ENCODE results near the gene PRR5L.

DNA sequence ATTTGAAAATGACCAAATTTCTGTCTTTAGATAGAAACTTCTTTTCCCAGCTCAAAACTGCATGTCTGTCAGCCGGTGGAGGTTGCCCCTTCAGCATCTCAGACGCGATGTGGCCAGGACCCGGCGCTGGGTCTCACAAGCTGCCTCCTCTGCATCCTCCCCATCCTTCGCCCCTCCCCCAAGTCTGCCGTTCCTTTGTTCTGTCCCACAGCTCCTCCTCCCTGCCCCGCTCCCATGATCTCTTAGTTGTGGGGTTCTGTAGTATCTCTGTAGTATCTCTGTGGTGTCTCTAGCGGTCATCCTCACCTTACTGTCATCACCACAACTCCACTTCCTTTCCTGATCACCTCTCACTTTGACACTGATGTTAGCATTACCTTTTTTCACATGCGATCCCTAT is 164.1 kb downstream of the PRR5L start:
- TF ChIP-seq POLR2AphosphoS5 (IDR thresholded peaks at IDR 0.05; ENCODE audit: low read depth) (no peak), EZH2phosphoT487 (IDR thresholded peaks at IDR 0.05; ENCODE audit: unreplicated experiment) (no peak), ZNF114 (CRISPR knock-in tag; IDR thresholded peaks at IDR 0.05) (no peak), EZH2 (IDR thresholded peaks at IDR 0.05; ENCODE audit: low read depth, unreplicated experiment) (no peak), JUNB (IDR thresholded peaks at IDR 0.05; ENCODE audit: unreplicated experiment) (no peak), ZNF331 (CRISPR knock-in tag; IDR thresholded peaks at IDR 0.05; ENCODE audit: low read depth) (no peak), CREB1 (CRISPR knock-in tag; IDR thresholded peaks at IDR 0.05; ENCODE audit: low read depth) (no peak)
- TF ChIP-seq, protein P1, sequence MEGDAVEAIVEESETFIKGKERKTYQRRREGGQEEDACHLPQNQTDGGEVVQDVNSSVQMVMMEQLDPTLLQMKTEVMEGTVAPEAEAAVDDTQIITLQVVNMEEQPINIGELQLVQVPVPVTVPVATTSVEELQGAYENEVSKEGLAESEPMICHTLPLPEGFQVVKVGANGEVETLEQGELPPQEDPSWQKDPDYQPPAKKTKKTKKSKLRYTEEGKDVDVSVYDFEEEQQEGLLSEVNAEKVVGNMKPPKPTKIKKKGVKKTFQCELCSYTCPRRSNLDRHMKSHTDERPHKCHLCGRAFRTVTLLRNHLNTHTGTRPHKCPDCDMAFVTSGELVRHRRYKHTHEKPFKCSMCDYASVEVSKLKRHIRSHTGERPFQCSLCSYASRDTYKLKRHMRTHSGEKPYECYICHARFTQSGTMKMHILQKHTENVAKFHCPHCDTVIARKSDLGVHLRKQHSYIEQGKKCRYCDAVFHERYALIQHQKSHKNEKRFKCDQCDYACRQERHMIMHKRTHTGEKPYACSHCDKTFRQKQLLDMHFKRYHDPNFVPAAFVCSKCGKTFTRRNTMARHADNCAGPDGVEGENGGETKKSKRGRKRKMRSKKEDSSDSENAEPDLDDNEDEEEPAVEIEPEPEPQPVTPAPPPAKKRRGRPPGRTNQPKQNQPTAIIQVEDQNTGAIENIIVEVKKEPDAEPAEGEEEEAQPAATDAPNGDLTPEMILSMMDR (conservative IDR thresholded peaks at IDR 0.05; ENCODE audit: low read depth in 2 of 2) = no peak
- TF ChIP-seq, protein P2, sequence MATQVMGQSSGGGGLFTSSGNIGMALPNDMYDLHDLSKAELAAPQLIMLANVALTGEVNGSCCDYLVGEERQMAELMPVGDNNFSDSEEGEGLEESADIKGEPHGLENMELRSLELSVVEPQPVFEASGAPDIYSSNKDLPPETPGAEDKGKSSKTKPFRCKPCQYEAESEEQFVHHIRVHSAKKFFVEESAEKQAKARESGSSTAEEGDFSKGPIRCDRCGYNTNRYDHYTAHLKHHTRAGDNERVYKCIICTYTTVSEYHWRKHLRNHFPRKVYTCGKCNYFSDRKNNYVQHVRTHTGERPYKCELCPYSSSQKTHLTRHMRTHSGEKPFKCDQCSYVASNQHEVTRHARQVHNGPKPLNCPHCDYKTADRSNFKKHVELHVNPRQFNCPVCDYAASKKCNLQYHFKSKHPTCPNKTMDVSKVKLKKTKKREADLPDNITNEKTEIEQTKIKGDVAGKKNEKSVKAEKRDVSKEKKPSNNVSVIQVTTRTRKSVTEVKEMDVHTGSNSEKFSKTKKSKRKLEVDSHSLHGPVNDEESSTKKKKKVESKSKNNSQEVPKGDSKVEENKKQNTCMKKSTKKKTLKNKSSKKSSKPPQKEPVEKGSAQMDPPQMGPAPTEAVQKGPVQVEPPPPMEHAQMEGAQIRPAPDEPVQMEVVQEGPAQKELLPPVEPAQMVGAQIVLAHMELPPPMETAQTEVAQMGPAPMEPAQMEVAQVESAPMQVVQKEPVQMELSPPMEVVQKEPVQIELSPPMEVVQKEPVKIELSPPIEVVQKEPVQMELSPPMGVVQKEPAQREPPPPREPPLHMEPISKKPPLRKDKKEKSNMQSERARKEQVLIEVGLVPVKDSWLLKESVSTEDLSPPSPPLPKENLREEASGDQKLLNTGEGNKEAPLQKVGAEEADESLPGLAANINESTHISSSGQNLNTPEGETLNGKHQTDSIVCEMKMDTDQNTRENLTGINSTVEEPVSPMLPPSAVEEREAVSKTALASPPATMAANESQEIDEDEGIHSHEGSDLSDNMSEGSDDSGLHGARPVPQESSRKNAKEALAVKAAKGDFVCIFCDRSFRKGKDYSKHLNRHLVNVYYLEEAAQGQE (IDR thresholded peaks at IDR 0.05; ENCODE audit: unreplicated experiment) = no peak
- TF ChIP-seq, protein P3, sequence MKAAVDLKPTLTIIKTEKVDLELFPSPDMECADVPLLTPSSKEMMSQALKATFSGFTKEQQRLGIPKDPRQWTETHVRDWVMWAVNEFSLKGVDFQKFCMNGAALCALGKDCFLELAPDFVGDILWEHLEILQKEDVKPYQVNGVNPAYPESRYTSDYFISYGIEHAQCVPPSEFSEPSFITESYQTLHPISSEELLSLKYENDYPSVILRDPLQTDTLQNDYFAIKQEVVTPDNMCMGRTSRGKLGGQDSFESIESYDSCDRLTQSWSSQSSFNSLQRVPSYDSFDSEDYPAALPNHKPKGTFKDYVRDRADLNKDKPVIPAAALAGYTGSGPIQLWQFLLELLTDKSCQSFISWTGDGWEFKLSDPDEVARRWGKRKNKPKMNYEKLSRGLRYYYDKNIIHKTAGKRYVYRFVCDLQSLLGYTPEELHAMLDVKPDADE (IDR thresholded peaks at IDR 0.05) = no peak

All from GM23338 (cell line).